Gastroesophageal sphincter (tissue), 4 donors: ENCODE results near the gene ROR2. TPM values are rescaled to one million over a fixed set of nuclear protein-coding genes. Genes with fewer than 3 reads are reported as not detected.
A peak's percentile ranks its signal among the peaks of the same experiment; 100 is the strongest.

Experiments
- ATAC-seq: fragments of 150-250 bp; one replicate; pipeline ENCODE4 v1.9.1; 2016; ENCODE audit warnings: mild to moderate bottlenecking, moderate library complexity
- H3K27ac ChIP-seq, 4 donors: fragments of 200-600 bp; sonication (generic) in 3 of 4; 1 replicate in 3 of 4; 2 replicates in 1 of 4; pipeline ENCODE4 v1.5.1; 2016 to 2019
- H3K27me3 ChIP-seq: fragments of 200-600 bp; sonication (generic); one replicate; pipeline ENCODE4 v1.5.1; 2019
- H3K36me3 ChIP-seq, 2 donors: fragments of 200-600 bp; sonication (generic); one replicate each; pipeline ENCODE4 v1.5.1; 2019; ENCODE audit warnings: control low read depth in 1 of 2
- H3K4me1 ChIP-seq, 3 donors: fragments of 200-600 bp; sonication (generic); 1 replicate in 2 of 3; 2 replicates in 1 of 3; pipeline ENCODE4 v1.5.1; 2016 to 2019; ENCODE audit warnings: control low read depth in 2 of 3
- H3K4me3 ChIP-seq, 2 donors: fragments of 200-600 bp; sonication (generic); one replicate each; pipeline ENCODE4 v1.5.1; 2019; ENCODE audit warnings: mild to moderate bottlenecking in 1 of 2, moderate library complexity in 1 of 2
- H3K9me3 ChIP-seq, 3 donors: fragments of 200-600 bp; sonication (generic); one replicate each; pipeline ENCODE4 v1.5.1; 2017 to 2019; ENCODE audit warnings: control low read depth in 2 of 3
- EP300 ChIP-seq: sonication (generic); formaldehyde crosslinking; IDR thresholded peaks from one replicate; pipeline ENCODE4 v1.6.1; 2017; ENCODE audit warnings: antibody characterized with exemption, mild to moderate bottlenecking
- POLR2A ChIP-seq, 2 donors: fragments of 450-650 bp; IDR thresholded peaks; one replicate each; pipeline ENCODE4 v1.6.1; 2017; ENCODE audit warnings: antibody characterized with exemption in 2 of 2, mild to moderate bottlenecking in 2 of 2, moderate library complexity in 1 of 2
- POLR2AphosphoS5 ChIP-seq: sonication (generic); formaldehyde crosslinking; IDR thresholded peaks from one replicate; pipeline ENCODE4 v1.6.1; 2017; ENCODE audit warnings: antibody characterized with exemption
- WGBS, 2 donors: methylation state at CpG; one replicate each; pipeline ENCODE4 v1.1.5; 2018; ENCODE audit warnings: low coverage in 1 of 2; 5-methylcytosine and 5-hydroxymethylcytosine counted together
- total RNA-seq, 4 donors: library from RNA; depleted of rRNA; stranded (reverse); fragments of >200 nt; gene quantifications; one replicate each; pipeline ENCODE4 v1.1.0, GENCODE V29; 2016
- TF ChIP-seq, protein P1 (sequence below), 4 experiments: fragments of 200-600 bp in 2 of 4; fragments of 450-650 bp in 2 of 4; sonication (generic) in 1 of 4; IDR thresholded peaks; one replicate each; pipeline ENCODE4 v1.5.1; 2017 to 2019; ENCODE audit warnings: antibody characterized with exemption in 4 of 4, mild to moderate bottlenecking in 2 of 4, moderate library complexity in 2 of 4

ROR2 gene
- total RNA-seq, 4 donors from 2014 or later: 40.8 to 69.1 (median 63.2) TPM

DNA sequence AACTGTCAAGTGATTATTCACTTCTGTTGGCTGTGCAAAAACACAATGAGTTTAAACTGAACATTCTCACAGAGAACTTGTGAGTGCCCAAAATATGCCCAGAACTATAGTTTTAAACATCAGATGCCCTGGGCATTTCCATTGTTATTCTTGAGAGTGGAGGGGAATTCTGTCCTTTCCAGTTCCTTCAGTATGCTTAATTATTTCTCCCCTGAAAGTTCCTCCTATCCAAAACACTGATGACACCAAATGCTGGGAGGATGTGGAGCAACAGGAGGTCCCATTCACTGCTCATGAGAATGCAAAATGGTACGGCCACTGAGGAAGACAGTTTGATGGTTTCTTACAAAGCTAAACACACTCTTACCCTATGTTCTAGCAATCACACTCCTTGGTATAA is 55.5 kb downstream of the ROR2 start:
- Histone ChIP-seq H3K27me3 (no peaks in the 10 kb centered on the region), H3K4me3 (no peak overlapping the region), H3K4me1 (peaks cover 10 to 99% (median 31%) of the 10 kb centered on the region in 3 donors), H3K9me3 (no peaks in the 10 kb centered on the region), H3K27ac (peak overlapping the region in 1 of 4 donors; percentile 85), H3K36me3 (no peaks in the 10 kb centered on the region)
- 13 to 63% methylated on average over 1 of the region's 1 CpG for WGBS, 2 donors
- TF ChIP-seq EP300 (no peak), POLR2A (IDR thresholded peaks at IDR 0.05) (no peak)
- TF ChIP-seq, protein P1, sequence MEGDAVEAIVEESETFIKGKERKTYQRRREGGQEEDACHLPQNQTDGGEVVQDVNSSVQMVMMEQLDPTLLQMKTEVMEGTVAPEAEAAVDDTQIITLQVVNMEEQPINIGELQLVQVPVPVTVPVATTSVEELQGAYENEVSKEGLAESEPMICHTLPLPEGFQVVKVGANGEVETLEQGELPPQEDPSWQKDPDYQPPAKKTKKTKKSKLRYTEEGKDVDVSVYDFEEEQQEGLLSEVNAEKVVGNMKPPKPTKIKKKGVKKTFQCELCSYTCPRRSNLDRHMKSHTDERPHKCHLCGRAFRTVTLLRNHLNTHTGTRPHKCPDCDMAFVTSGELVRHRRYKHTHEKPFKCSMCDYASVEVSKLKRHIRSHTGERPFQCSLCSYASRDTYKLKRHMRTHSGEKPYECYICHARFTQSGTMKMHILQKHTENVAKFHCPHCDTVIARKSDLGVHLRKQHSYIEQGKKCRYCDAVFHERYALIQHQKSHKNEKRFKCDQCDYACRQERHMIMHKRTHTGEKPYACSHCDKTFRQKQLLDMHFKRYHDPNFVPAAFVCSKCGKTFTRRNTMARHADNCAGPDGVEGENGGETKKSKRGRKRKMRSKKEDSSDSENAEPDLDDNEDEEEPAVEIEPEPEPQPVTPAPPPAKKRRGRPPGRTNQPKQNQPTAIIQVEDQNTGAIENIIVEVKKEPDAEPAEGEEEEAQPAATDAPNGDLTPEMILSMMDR (IDR thresholded peaks at IDR 0.05): no peak
- no peak for ATAC-seq

DNA sequence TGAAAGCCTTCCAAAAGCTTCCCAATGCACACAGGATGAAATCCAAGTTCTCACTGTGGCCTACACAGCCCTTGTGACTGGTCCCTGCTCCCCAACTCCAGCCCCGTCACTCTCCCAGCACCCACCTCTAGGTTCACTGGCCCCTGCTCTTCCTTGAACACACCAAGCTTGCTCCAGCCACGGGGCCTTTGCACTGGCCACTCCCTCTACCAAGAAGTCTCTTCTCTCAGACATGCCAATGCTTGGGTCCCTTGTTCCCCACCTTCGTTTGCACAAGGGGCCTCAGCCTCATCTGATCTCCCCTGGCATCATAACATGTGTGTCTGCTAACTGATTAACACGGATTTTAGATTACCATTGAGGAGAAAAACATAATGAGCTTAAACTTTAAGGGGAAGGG is 56.0 kb downstream of the ROR2 start:
- H3K4me1 ChIP-seq: peaks cover 8 to 99% (median 32%) of the 10 kb centered on the region in 3 donors
- 65 to 85% methylated on average over 3 to 4 of the region's 4 CpGs for WGBS, 2 donors
- ATAC-seq: no peak
- TF ChIP-seq POLR2AphosphoS5: no peak
- no peak for TF ChIP-seq EP300
- TF ChIP-seq, protein P1 (IDR thresholded peaks at IDR 0.05): no peak
- no peak for TF ChIP-seq POLR2A (IDR thresholded peaks at IDR 0.05)
- peak overlapping the region in 1 of 4 donors; percentile 85 for H3K27ac ChIP-seq
- H3K27me3 ChIP-seq: no peaks in the 10 kb centered on the region
- no peaks in the 10 kb centered on the region for H3K9me3 ChIP-seq
- no peak overlapping the region for H3K4me3 ChIP-seq
- no peaks in the 10 kb centered on the region for H3K36me3 ChIP-seq

DNA sequence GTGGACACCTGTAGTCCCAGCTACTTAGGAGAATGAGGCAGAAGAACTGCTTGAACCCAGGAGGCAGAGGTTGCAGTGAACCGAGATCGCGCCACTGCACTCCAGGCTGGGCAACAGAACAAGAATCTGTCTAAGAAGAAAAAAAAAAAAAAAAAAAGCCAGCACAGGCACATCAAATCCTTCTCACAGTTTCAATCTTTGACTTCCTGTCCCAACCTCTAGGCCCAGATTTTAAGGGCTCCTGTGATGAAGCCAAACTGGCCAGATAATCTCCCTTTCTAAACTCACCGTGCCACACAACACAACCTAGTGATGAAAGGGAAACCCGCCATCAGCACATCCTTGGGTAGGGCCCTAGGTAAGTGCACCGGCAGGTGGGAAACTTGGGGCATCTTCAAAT is 58.1 kb downstream of the ROR2 start:
- H3K27me3 ChIP-seq: no peaks in the 10 kb centered on the region
- H3K4me1 ChIP-seq: peaks cover 0 to 91% (median 19%) of the 10 kb centered on the region in 3 donors
- no peak overlapping the region for H3K4me3 ChIP-seq
- WGBS, 2 donors: 38 to 44% methylated on average over 4 to 6 of the region's 6 CpGs
- H3K27ac ChIP-seq: peak overlapping the region in 2 of 4 donors; percentile 36 to 56
- TF ChIP-seq EP300 (no peak), POLR2A (IDR thresholded peaks at IDR 0.05) (no peak), POLR2AphosphoS5 (no peak)
- TF ChIP-seq, protein P1 (IDR thresholded peaks at IDR 0.05): no peak
- no peak for ATAC-seq
- no peaks in the 10 kb centered on the region for H3K9me3 ChIP-seq
- no peaks in the 10 kb centered on the region for H3K36me3 ChIP-seq

DNA sequence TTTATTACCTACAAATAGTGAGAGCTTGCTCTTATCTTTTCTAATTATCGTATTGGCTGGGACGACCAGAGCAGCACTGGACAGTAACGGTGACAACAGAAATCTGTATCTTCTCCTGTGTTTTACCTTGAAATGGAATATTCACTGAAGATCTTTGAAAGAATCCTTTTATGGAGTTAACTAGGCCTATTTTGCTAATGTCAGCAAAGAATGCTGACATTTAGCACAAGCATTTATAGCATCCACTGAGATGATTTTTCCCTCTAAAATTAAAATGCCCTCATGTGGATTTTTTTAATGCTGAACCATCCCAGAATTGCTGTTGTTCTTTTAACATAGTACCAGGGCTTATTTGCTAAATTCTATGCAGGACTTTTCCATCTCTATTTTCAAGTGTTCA is 59.4 kb downstream of the ROR2 start:
- Histone ChIP-seq H3K9me3 (no peaks in the 10 kb centered on the region), H3K27me3 (no peaks in the 10 kb centered on the region), H3K27ac (peak overlapping the region in 1 of 4 donors; percentile 56), H3K36me3 (no peaks in the 10 kb centered on the region), H3K4me3 (no peak overlapping the region), H3K4me1 (peaks cover 0 to 78% (median 11%) of the 10 kb centered on the region in 3 donors)
- WGBS, 2 donors: 58 to 73% methylated on average over 3 of the region's 3 CpGs
- TF ChIP-seq POLR2A (IDR thresholded peaks at IDR 0.05): no peak
- TF ChIP-seq, protein P1 (IDR thresholded peaks at IDR 0.05): no peak
- TF ChIP-seq EP300: no peak
- no peak for TF ChIP-seq POLR2AphosphoS5
- no peak for ATAC-seq

DNA sequence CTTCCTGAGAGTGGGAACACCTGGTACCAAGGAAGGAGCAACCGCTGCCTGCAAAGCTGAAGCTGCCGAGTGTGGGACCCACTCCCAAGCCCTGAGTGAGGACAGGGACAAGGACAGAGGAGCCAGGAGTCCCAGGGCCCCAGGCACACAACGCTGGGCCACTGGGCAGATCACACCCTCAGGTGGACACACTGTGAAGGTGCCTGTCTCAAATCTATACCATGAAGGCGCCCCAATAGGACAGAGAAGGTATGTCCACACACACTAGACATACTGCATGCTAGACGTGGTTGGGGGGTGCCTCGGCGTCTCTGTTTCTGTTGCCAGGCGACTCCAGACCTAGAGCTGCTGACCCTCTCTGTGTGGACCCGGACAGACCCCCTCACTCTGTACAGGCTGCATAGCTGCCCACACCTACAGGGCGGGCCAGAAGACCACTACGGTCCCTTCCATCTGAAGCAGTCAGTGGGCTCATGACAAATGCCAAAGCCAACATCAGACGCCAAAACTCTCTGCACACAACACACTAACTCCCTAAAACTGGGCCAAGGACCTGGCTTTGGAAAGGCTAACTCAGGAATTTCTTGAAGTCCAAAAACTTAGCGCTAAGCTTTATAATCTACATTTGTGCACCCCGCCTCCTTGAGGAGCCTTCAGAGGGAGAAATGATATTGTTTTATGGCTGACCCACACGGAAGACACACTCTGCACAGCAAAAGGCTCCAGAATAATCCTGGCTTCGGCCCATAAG is 60.7 kb downstream of the ROR2 start:
- Histone ChIP-seq H3K4me3 (no peak overlapping the region), H3K27ac (peak overlapping the region in 3 of 4 donors; percentile 28 to 56 (median 47)), H3K27me3 (no peaks in the 10 kb centered on the region), H3K9me3 (no peaks in the 10 kb centered on the region), H3K4me1 (peaks cover 0 to 75% (median 11%) of the 10 kb centered on the region in 3 donors), H3K36me3 (no peaks in the 10 kb centered on the region)
- no peak for TF ChIP-seq POLR2AphosphoS5
- TF ChIP-seq EP300: no peak
- TF ChIP-seq, protein P1 (IDR thresholded peaks at IDR 0.05): no peak
- no peak for TF ChIP-seq POLR2A (IDR thresholded peaks at IDR 0.05)
- WGBS, 2 donors: 60% methylated on average over 7 of the region's 16 CpGs; no CpG with 5 or more reads in 1 of the 2 donors
- no peak for ATAC-seq
